HG02943 (cell line): Measurements from ENCODE around the gene CD19.
"Not testable (repeated sequence)": the region's sequence is repeated elsewhere in the genome, so short reads cannot be mapped to it uniquely, and the experiment has no call there.

ENCODE experiments used
- ATAC-seq: cut with Tn5 transposase; IDR thresholded peaks from one replicate; pipeline ENCODE4 v1.9.1; 2021; ENCODE audit warnings: mild to moderate bottlenecking, low read depth, moderate library complexity; ENCODE audit not compliant: unreplicated experiment

The CD19 gene

GRCh38 chr16:28935924-28936783, 4.4 kb downstream of the CD19 start:
- peak; percentile 60 for ATAC-seq

DNA sequence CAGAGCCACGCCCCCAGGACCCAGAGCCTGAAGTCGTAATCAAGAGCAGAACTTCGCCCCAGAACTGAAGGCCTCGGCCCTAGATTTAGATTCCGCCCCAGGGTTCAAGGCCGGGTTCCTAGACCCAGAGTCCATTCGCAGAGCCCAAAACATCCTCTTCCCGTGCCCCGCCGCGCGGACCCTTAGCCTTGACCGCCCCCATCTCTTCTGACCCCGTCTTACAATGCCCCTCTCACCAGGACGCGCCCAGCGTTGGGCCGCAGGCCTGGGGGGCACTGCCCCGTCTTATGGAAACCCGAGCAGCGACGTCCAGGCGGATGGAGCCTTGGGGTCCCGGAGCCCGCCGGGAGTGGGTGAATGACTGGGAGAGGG, 5.0 kb downstream of the CD19 start:
- ATAC-seq, result no peak

DNA sequence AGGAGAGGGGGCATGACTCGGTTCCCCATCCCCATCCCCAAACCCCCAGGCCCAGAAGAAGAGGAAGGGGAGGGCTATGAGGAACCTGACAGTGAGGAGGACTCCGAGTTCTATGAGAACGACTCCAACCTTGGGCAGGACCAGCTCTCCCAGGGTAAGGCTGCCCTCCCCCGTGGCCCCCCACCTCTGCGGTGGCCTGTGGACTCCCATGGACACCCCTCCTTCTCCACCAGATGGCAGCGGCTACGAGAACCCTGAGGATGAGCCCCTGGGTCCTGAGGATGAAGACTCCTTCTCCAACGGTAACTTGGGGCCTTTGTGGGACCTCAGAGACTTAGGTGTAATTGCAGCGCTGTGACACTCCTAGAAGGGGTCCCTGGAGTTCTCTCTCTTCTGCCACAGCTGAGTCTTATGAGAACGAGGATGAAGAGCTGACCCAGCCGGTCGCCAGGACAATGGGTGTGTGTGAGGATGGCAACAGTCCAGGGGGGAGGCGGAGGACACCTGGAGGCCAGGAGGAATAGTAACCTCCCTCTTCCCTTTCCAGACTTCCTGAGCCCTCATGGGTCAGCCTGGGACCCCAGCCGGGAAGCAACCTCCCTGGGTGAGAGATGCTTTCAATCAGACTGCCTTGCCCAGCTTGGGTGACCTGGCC, 5.6 kb downstream of the CD19 start:
- no peak for ATAC-seq

GRCh38 chr16:28938721-28939120, 7.0 kb downstream of the CD19 start:
- no peak for ATAC-seq

- ATAC-seq, result not testable (repeated sequence)
Observed at GRCh38 chr16:28939825-28940224, 8.1 kb downstream of the CD19 start.

GRCh38 chr16:28943281-28943680, 11.5 kb downstream of the CD19 start:
- no peak for ATAC-seq

DNA sequence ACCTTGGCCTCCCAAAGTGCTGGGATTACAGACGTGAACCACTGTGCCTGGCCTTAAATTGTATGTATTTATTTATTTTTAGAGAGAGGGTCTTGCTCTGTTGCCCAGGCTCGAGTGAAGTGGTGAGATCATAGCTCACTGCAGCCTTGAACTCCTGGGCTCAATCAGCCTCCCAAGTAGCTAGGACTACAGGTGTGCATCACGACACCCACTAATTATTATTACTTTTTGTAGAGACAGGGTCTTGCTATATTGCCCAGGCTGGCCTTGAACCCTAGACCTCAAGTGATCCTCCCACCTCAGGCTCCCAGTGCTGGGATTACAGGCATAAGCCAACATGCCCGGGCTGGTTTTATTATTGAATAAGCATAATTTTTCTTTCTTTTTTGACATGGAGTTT, 14.9 kb downstream of the CD19 start:
- no peak for ATAC-seq

- peak; percentile 87 for ATAC-seq
Observed at GRCh38 chr16:28950648-28951409, 19.1 kb downstream of the CD19 start, which contains the start of gene NFATC2IP. Gene NFATC2IP, plus strand, starts transcription at chr16:28950937. Its CDS starts 75 bp downstream, at chr16:28951012.

DNA sequence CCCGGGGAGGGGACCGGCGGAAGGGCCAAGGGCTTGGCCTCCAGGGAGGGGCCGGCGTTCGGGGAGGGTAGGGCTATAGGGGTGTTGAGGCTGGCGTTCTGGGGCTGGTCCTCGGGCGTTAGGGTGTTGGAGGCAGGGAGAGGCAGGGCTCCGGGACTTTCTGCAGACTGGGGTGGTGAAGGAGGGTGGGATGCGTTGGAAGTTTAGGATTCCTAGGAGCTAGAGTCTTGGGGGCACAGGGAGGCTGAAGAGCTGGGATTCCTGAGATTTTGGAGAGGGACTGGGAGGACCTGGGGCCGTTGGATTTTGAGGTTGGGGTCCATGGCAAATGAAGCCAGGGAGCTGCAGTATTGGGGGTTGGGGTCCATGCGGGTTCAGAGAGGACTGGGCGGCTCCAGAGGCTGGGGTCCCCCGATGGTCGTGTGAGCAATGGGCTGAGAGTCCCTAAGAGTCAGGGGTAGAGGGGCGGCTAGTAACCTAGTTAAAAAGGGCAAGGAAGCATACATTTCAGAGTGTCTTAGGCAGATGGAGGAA, 19.7 kb downstream of the CD19 start:
- ATAC-seq, result no peak

- no peak for ATAC-seq
Observed at GRCh38 chr16:28958216-28958615, 26.4 kb downstream of the CD19 start.

DNA sequence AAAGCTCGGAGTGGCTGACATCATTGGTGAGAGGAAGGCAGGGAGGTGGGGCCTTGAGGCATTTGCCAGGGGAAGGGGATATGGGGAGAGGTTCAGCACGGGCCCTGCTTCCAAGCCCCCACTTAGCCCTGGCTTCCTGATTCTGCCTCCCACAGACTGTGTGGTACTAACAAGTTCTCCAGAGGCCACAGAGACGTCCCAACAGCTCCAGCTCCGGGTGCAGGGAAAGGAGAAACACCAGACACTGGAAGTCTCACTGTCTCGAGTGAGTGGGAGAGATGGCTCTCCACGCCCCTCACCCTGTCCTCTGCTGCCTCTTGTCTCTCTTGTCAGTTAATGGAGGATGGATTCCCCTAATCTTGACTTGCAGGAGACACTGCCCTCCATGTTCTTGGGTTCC, 27.1 kb downstream of the CD19 start:
- no peak for ATAC-seq

- ATAC-seq, result no peak
Observed at GRCh38 chr16:28964072-28964471, 32.3 kb downstream of the CD19 start.

DNA sequence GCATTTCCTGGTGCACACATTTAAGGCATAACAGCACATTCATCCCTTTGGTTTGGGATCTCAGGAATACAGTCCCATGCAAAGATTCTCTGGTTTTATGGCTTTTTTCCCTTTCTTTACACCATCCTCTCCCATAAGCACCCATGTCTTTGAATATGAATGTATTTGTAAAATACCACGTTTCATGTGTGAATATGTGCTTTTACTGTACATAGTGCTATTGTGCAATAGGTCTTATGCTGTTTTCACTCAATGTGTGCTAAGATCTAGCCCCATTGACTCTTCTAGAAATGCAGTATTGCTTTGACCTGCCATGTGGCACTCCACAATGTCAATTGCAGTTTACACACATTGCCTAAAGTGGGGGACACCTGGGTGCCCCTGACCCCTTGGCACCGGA, 32.7 kb downstream of the CD19 start:
- ATAC-seq, result no peak

DNA sequence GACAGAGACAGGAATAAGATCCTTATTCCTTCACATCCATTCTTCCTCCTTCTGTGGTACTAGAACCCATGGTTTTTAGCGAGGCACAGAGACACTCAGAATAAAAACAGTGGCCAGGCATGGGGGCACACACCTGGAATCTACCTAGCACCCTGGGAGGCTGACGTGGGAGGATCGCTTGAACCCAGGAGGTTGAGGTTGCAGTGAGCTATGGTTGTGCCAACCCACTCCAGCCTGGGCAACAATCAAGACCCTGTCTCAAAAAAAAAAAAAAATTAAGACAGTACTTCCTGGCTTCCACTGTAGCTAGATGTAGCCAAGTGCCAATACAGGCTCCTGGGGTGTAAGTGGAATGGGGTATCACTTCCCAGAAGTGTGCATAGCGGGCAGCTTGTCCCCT, 35.4 kb downstream of the CD19 start:
- ATAC-seq, result no peak

- not testable (repeated sequence) for ATAC-seq
Observed at GRCh38 chr16:28969696-28970095, 37.9 kb downstream of the CD19 start.

DNA sequence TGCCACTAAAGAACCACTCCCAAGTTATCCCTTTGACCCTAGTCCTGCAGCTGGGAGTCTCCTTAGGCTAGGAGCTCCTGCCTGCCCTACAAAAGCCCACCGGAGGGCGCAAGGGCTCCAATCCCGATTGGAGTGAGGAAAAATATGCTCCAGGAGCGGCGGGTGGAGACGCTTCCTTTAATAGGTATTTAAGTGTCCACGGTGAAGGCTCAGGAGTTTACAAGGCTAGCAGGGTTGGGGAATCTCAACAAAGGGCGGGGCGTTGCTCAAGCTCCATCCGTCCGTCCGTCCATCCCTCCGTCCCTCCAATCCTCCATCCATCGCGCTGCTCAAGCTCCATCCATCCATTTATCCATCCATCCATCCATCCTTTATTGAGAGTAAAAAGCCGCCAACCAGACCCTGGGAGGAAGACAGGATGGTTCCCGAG, 42.3 kb downstream of the CD19 start:
- ATAC-seq, result no peak

- ATAC-seq, result peak; percentile 79
Observed at GRCh38 chr16:28974437-28975157, 42.8 kb downstream of the CD19 start, which contains the start of gene SPNS1. Gene SPNS1, plus strand, starts transcription at chr16:28974778. Its CDS starts 374 bp downstream, at chr16:28975152.

DNA sequence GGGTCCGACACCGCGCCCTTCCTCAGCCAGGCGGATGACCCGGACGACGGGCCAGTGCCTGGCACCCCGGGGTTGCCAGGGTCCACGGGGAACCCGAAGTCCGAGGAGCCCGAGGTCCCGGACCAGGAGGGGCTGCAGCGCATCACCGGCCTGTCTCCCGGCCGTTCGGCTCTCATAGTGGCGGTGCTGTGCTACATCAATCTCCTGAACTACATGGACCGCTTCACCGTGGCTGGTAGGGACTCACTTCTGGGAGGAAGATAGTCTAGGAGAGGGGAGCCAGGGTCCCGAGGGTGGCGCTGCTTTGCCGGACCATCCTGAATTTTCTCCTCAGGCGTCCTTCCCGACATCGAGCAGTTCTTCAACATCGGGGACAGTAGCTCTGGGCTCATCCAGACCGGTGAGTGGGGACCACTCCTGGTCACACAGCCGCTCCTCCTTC, 43.4 kb downstream of the CD19 start:
- ATAC-seq, result peak; percentile 8

DNA sequence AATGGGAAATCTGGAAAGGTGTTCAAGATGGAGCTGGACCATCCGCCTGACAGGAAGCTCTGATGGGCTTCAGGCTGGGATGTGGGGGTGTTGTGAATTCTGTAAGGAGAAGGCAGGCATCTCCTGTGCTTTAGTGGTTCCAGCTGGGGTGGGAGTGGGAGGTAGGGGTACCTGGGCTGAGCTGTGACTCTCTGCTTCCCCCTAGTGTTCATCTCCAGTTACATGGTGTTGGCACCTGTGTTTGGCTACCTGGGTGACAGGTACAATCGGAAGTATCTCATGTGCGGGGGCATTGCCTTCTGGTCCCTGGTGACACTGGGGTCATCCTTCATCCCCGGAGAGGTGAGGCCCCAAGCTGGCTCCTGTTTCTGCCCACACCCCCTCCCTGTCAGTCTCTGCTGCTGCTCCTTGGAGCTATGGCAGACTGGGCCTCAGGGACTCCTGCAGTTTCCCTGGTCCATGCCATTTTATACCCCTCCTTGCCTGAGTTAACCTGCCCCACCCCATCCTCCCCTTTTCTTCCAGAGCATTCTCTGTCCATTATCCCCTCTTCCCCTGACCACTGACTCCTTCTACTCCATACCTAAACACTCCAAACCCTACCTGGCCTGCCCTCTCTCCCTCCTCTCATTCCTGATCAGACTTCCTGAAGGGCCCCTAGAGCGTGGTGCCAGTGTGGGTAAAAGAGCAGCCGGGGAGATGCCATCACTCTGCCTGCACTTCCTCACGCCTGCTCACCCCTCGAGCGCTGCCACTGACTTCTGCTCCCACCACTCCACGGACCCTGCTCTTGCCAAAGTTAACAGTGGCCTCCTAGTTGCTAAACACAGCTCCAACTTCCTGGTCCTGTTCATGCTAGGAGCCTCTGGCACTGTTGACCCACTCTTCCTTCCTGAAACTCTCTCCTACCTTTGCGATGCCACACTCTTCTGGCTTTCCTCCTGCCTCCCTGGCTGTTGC, 46.2 kb downstream of the CD19 start:
- no peak for ATAC-seq
